Activated CD4-positive, alpha-beta T cell treated with anti-CD3 and anti-CD28 coated beads, Interleukin-2, amount 50 U/mL, for 4 hours (primary cell): Measurements from ENCODE around the gene KCNIP1.

Experiments used
- DNase-seq, 2 experiments: peaks; one replicate each; pipeline ENCODE4 v3.0.0-alpha.2; 2020

KCNIP1 gene

DNA sequence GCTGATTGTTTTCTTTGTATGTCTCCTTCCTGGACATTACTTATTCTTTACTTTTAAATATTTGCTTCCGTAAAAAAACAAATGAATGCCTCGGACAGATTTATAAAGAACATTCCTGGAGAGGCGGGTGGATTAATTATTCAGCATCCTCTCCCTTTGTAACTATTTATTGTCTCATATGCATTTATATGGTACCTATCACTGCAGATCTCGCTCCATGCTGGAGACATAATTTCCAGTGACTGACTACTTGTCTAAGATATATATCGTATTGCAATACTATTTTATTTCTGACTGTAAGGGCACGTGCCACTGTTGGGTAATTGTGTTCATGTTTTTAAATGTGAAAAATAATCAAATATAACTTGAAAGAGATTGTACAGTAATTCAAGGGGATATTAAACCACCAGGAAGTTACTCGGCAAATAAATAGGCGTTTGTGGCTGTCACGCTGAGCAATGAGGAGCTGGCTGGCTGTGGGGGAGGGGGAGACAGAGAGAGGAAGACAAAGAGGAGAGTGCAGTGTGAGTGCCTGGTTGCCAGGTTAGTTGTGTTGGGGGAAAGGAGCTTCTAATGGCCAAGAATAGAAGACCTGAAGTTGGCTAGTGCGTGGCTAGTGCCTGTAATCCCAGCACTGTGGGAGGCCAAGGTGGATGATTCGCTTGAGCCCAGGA is 147.9 kb downstream of the KCNIP1 start:
- DNase-seq = no peak

DNA sequence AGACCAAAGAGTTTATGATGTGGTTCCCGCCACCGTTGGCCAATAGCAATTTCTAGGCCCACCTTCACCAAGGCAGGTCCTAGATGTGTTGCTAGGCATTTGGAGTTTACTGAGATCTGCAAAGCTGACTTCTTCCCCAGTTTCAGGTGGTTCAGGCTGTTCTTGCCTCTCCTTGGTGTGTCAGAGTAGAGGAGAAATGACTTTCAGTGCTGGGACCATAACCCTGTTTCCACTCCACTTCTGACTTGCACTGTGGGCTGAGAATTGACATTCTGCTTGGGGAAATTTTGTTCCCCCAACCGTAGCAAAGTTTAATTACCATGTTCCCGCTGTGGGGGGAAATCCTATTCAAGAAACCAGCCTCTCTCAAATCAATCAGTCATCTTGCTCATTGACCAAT is 151.7 kb downstream of the KCNIP1 start:
- DNase-seq = no peak

DNA sequence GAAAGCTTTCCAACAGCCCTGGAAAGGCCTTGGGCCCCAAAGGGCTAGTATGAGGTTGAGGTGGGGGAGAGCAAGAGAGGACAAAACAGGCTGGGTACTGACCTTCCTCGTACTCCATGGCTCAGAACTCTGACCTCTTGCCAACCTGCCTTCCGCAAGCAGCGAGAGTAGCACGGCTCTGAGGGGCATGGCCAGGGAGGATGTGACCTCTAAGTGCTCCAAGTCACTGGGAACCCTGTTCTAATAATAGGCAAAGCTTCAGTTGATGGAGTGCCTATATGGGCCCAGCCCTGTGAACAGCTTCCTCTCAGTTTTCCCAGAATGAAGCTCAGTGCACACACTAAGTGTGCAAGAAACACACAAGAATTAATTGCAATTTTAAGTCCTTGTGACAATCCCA is 152.1 kb downstream of the KCNIP1 start:
- no peak for DNase-seq

GRCh38 chr5:170656346-170656745 is 152.5 kb downstream of the KCNIP1 start:
- no peak for DNase-seq

- no peak for DNase-seq
Observed at GRCh38 chr5:170660531-170660930, 156.7 kb downstream of the KCNIP1 start.

DNA sequence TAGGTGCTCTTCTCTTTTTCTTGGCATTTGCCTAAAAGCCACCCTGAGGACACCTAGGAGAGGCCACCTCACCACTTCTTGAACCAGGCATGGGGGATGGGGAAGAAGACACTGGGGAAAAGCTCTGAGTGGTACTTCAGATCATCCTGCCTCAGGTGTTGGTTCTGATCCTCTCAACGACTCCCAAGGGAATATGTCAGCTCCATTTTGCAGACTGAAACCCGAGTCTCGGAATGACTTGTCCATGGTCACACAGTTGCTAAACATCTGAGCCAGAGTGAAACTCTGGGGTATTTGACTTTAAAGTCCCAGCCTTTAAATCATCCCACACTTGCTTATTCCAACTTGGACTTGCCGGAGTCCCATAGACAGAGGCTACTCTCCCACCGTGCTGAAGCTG is 159.1 kb downstream of the KCNIP1 start:
- DNase-seq = no peak

DNA sequence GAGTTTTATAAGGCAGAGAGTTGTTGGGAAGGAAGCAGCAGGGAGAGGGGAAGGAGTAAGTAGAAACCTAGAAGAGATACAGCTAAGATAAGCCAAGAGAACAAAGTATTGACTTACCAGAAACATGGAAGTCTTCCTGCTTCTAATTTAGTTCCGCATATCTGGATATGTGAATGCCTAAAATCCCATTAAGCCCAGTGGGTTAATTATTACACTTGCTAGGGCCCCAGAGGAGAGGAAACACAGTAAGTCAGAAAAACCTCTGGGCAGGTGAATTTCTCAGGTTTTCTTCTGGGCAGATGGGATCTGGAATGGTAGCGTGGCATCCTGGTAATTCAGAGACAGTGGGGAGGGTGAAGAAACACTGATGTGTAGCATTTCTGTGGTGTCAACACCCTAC is 175.0 kb downstream of the KCNIP1 start:
- DNase-seq = no peak

DNA sequence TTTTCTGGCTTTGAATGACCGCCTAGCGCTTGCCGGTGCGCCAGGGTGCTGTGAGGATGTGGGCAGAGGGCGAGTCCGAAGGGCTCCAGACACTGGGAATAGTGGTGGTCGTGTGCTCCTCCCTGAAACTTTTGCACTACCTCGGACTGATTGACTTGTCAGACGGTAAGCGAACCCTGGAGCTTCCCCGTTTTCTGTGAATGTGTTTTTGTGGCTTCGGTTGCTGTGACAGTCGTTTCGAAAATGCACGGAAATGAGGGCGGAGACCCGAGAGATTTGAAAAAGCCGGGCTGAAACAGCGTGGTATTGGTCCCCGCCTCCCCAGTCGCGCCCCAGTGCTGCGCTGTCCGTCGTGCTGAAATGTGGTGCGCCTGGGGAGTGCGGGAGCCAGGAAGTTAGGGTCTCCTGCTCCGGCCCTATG is 177.2 kb downstream of the KCNIP1 start:
- DNase-seq = no peak

DNA sequence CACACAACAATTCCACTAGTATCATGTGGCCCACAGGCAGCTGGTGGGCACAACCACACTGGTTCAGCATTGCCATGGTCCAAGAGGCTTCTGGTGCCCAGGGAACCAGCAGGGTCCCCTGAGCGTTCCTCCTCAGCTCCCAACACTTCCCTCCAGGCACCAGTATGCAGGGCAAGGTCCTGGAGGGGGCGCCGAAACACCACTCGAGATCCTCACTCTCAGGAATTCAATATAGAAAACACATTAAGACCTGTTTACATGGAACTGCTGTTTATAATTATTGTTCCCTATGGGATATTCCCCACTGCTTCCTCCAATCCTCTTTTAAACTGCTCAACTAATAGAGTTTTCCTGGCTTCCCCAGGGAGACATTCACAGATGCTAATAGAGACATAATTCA is 187.8 kb downstream of the KCNIP1 start:
- DNase-seq = no peak

- no peak for DNase-seq
Observed at GRCh38 chr5:170693701-170694100, 189.9 kb downstream of the KCNIP1 start.

GRCh38 chr5:170694911-170695310 is 191.1 kb downstream of the KCNIP1 start:
- no peak for DNase-seq

GRCh38 chr5:170697031-170697430 is 193.2 kb downstream of the KCNIP1 start:
- DNase-seq = no peak

GRCh38 chr5:170700503-170700902 is 196.7 kb downstream of the KCNIP1 start:
- DNase-seq = no peak

- DNase-seq = no peak
Observed at GRCh38 chr5:170701334-170701733, 197.5 kb downstream of the KCNIP1 start.

DNA sequence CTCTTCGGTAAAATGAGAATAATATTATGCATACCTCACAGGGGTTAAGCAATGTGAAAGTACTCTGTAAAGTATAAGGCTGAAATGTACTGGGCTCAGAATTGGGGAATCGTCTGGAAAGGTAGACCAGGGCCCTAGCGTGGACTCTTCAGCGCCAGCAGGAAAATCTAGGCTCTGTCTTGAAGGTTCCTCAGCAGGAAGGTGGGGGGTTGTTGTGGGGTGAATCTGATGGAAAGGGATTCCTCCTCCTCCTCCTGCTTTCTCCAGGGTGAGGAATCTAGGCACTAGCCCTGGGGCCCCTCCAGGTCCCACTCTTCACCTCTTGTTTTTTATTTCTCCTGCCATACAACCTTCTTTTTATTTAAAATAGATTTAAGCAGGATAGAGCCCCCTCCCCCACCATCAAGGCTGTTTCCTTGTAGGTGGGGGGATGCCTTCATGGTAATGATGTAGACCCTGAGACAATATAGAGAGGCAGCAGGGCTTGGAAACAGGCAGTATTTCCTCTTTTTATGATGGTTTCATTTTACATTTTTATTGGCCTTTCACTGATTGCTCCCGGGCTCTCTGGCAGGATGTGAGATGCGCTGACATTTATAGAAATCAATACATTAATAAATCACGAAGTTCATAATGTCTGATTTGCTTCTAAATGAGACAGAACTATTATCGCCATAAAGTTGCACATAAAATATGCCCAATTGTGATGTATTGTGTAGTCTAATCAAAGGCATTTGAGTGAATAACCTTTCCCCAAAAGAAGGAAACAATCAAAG is 200.8 kb downstream of the KCNIP1 start:
- DNase-seq = no peak

- no peak for DNase-seq
Observed at GRCh38 chr5:170709640-170710039, 205.8 kb downstream of the KCNIP1 start.

DNA sequence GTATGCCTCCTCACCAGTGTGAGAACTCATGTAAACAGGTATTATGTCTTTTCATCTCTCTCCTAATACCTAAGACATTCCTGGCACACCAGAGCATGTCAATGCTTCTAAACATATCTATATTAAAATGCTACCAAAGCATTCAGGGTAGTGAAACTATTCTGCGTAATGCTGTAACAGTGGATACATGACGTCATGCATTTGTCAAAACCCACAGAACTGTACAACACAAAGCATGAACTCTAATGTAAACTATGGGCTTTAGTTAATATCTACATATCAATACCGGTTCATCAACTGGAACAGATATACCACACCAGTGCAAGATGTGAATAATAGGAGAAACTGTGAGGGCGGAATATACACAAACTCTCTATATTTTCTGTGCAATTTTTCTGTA is 207.5 kb downstream of the KCNIP1 start:
- DNase-seq = no peak

GRCh38 chr5:170715141-170715540 is 211.3 kb downstream of the KCNIP1 start:
- no peak for DNase-seq

DNA sequence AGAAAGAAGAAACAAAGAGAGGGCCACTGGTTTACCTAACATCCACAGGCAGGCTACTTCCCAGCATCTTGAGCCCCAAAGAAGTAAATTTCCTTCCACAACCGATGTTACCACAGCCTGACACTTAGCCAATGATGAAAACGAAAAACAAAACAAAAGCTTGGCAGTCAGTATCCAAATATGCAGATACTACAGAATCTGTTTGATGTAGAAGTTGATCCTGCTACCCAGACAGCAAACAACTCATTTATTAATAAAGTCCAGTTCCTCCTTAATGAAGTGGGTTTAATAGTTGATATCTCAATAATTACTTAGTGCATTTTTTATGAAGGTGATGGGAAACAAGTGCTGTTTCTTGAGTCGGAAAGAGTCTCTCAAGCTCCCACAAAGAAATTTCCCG is 212.6 kb downstream of the KCNIP1 start:
- no peak for DNase-seq

GRCh38 chr5:170719551-170719950 is 215.7 kb downstream of the KCNIP1 start:
- DNase-seq = no peak

- DNase-seq = no peak
Observed at GRCh38 chr5:170720179-170720578, 216.4 kb downstream of the KCNIP1 start.

DNA sequence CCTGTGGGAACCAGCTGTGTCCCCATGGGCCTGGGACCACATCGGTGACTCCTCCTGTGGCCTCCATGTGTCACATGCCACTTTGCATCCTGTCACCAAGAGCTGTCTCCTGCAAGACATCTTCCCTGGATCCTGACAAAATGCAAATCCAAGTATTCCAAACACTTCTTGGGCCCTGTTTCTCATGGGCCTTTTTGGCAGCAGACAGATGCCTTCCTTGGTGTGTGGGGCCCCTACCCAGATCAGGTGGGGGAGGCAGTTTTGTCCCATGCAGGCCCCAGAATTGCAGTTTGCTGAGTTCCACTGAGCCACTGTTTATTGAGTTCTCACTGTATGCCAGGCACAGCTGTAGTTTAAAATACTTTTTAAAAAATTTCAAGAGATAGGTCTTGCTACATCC is 217.2 kb downstream of the KCNIP1 start:
- DNase-seq = no peak

DNA sequence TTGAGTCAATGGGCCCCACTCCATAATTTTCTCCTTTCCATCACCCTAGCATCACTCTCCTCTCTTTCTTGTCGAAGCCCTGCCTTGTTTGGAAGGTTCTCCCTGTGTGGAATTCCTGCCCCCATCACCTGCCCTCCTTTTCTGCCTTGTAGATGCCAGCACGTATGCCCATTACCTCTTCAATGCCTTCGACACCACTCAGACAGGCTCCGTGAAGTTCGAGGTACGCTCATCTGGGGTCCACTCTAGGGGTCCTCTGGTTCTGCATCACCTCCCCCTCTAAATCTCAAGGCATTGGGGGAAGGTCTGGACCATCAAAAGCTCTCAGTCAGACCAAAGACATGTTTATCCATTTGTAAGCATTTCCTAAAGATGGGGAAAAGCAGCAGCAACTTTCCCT is 217.9 kb downstream of the KCNIP1 start:
- DNase-seq = no peak

- no peak for DNase-seq
Observed at GRCh38 chr5:170722316-170722715, 218.5 kb downstream of the KCNIP1 start.

DNA sequence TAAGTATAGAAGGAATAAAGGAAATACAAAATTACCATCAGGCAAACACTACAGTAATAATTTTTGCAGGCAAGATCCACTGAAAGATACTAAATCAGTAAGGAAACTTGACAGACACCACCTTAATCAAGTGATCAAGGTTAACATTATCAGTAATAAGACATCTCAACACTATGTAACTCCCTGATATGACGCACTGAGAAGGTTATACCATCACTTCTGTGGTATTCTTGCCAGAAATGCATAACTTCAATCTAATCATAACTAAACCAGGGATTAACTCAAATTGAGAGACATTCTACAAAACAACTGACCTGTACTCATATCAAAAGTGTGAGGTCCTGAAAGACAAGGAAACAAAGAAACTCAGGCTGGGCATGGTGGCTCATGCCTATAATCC is 227.2 kb downstream of the KCNIP1 start:
- no peak for DNase-seq
